T-helper 22 cell (primary cell): ENCODE results near the gene SBK3.
A peak's percentile ranks its signal among the peaks of the same experiment; 100 is the strongest.
"Not testable (repeated sequence)": the region's sequence is repeated elsewhere in the genome, so short reads cannot be mapped to it uniquely, and the experiment has no call there.

ENCODE experiments used
- DNase-seq: peaks from one replicate; pipeline ENCODE4 v3.0.0-alpha.2; 2020; ENCODE audit warnings: low read depth

Gene SBK3

DNA sequence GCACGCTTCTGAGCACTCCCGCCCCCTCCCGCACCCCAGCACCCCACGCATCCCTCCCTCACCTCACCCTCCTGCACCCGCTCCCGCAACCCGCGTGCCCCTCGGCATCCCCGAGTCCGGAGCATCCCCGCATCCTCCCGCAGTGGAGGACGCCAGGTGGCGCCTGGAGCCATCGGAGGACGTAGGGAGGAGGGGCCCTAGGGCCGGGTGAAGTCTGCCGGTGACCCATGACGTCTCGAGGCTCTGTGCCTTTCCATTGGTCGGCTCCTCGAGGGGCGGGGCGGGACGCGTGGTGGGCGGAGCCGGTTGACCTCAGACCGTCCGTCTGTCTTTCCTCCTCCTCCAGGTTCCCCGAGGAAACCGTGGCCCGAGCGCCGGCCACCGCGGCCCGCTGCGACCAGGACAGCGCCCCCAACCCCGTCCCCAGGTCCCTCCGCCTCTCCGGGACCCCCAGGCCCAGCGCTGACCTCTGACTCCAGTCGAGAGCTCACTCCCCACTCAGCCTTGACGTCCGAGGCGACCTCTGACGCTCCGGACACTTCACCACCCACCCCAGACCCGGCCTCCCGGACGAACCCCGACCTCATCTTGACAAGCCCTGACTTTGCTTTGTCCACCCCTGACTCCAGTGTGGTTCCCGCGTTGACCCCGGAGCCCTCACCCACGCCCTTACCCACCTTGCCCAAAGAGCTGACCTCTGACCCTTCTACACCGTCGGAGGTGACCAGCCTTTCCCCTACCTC, 28.3 kb downstream of the SBK3 start:
- peak; percentile 75 for DNase-seq

DNA sequence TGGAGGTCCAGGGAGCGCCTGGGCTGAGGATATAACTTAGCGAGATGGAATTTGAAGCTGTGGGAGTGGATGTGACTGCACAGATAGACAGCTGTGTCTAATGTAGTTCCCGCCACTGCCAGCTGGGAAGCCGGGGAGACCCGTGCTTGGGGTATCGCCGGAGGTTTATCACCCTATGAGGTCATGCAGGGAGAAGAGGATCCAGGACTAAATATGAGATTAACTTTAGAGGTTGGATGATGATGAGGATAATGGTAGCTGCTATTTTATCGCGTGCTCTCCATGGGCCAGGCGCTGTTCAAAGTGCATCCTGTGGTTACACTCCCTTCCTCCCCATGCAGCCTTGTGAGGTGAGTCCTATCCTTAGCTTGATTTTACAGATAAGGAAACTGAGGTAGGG, 37.2 kb downstream of the SBK3 start:
- no peak for DNase-seq

GRCh38 chr19:55504981-55505380, 40.4 kb downstream of the SBK3 start:
- no peak for DNase-seq

- no peak for DNase-seq
Measured at GRCh38 chr19:55504252-55504603, 41.1 kb downstream of the SBK3 start.

DNA sequence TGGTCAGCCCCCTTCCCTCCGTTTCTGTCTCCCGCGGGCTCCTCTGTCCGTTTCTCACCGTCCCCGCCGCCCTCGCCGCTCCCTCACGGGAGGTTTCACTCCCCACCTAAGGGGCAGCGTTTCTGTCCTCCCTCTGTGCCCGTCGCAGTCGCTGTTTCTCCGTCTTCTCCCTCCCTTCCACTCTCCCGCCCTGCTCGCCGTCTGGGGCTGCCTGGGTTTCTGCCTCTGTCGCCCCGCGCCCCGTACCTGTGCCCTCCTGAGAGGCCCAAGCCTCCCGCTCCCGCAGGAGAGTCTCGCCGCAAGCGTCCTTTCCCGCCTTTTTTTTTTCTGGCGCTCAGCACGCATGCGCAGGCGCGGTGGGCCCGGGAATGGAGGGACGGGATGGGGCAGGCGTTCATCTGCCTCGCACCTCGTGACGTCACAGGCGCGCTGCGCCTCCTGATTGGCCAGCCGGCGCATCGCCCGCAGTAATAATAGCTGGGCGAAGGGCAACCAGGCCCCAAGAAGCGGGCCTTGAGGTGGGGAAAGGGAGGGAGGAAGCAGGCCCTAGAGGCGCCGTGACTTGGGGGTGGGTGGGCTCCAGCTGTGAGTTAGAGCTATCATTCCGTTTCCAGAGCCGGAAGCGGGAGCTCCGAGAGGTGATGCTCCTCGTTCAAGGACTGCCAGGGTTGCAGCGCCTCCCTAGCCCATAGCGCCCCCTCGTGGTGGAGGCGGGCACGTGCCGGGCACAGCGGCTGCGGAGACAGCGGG, 41.7 kb downstream of the SBK3 start:
- DNase-seq: peak; percentile 80

DNA sequence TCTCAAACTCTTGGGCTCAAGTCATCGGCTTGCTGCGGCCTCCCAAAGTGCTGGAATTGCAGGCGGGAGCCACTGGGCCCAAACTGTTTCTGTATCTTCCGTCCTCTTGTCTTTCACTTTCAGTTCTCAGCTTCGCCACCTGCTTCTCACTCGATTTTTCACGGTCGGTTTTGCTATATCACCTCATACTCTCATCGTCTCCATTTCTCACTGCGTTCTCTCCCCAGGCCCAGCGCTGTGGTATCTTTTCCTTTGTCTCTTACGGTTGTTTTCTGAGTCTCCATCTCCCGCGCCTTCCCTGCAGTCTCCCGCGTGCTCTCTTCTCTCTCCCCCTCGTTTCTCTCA, 42.2 kb downstream of the SBK3 start:
- DNase-seq: no peak

DNA sequence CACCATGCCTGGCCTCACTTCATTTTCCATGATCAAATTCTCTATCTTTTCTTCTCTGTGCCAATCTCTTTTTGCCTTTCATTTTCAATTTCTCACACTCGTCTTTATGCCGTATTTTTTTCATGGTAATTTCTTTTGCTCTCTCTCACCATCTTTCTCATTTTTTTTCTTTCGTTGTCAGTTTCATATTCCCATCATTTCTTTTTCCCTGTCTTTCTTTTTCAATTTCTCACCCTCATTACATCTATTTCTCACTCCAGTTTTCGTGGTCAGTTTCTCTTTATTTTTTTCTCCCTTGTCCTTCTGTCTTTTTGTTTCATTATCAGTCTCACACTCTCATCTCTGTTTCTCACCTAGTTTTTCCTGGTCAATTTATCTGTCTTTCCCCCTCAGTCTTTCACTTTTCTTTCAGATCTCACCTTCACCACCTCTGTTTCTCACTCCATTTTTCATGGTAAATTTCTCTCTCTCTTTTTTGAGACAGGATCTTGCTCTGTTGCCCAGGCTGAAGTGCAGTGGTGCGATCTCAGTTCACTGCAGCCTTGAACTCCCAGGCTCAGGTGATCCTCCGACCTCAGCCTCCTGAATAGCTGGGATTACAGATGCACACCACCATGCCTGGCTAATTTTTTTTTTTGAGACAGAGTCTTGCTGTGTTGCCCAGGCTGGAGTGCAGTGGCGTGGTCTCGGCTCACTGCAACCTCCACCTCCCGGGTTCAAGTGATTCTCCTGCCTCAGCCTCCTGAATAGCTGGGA, 43.0 kb downstream of the SBK3 start:
- no peak for DNase-seq

DNA sequence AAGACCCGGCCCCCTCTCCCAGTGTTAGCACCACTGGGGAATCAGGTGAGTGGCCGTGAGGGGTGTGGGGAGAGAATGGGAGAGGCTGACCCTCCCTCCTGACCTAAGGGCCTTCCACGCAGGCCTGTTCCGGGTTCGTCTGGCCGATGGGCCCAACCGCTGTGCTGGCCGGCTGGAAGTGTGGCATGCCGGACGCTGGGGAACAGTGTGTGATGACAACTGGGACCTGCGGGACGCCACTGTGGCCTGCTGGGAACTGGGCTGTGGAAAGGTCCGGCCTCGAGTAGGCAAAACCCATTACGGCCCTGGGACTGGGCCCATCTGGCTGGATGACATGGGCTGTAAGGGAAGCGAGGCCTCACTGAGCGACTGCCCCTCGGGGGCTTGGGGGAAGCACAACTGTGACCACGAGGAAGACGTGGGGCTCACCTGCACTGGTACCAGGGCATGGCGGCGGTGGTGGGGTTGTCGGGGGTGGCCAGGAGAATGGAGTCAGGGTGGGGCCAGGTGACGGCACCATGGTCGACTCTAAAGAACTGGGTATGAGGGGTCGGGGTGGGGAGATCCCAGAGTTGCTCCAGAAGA, 44.9 kb downstream of the SBK3 start:
- no peak for DNase-seq

DNA sequence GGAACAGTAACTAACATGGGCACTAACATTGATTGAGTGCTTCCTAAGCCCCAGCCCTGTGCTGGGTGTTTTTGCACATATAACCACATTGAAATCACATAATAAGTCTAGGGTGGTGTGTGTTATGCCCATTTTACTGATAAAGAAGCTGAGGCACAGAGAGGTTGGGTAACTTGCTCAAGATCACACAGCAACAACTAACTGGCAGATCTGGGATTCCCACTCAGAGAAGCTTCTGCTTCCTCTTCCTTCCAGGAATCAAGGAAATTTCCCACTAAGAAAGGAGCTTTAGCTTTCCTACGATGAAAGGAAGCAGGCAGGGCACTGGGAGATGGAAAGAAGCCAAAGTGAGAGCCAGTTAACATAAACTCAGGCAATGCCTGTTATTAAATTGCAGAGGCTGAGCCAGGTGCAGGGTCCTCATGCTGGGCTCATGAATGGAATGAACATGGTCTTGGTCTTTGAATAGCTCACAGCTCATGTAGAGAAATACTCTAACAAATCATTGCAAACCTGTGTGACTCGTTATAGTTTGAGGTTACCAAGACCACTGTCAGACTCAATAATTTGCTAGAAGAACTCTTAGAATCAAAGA, 47.0 kb downstream of the SBK3 start:
- DNase-seq: no peak

DNA sequence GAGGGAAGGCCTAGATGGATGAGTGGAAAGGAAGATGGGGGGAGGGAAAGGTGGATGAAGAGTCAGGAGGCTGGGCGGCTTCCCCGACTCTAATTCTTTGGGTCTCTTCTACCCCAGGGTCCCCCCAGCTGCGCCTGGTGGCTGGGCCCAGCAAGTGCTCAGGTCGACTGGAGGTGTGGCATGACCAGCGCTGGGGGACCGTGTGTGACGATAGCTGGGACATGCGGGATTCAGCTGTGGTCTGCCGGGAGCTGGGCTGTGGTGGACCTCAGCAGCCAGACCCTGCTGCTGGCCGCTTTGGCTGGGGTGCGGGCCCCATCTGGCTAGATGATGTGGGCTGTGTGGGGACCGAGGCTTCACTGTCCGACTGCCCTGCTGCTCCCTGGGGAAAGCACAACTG, 47.6 kb downstream of the SBK3 start:
- DNase-seq: no peak

DNA sequence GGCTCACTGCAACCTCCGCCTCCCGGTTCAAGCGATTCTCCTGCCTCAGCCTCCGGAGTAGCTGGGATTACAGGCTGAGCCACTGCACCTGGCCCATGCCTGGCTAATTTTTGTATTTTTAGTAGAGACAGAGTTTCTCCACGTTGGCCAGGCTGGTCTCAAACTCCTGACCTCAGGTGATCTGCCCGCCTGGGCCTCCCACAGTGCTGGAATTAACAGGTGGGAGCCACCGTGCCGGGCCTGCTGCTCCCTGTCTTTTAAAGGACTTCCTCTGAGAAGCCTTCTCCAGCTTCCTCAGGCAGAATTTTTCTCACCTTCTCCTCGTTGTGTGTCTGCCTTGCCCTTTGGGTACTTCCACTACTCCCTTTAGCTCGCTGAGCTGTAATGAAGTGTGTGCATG, 48.5 kb downstream of the SBK3 start:
- DNase-seq: not testable (repeated sequence)

- no peak for DNase-seq
Measured at GRCh38 chr19:55495646-55496349, 49.5 kb downstream of the SBK3 start.

DNA sequence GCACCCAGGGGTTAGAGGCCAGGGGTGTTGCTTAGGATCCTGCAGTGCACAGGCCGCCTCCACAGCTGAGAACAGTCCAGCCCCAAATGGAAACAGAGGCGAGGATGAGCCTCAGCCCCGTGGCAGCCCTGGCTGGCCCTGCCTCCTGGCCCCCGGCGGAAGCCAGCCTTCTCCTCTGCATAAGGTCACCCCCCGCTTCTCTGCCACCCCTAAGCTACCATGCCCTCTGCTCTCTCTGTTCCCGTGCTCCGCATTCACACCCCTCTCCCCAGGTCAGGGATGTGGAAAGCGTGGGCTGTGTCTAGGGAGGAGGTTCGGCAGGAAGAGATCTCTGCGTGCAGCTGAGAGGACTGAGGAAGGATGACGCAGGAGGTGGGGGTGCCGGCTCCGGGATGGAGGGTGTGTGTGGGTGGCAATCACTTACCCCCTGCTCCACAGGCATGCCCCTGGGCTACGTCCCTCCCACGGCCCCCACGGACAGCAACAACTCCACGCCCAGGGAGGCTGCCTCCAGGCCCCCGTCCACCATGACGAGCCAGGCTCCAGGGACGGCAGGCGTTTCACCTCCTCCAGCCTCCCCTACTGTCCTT, 51.1 kb downstream of the SBK3 start:
- no peak for DNase-seq

DNA sequence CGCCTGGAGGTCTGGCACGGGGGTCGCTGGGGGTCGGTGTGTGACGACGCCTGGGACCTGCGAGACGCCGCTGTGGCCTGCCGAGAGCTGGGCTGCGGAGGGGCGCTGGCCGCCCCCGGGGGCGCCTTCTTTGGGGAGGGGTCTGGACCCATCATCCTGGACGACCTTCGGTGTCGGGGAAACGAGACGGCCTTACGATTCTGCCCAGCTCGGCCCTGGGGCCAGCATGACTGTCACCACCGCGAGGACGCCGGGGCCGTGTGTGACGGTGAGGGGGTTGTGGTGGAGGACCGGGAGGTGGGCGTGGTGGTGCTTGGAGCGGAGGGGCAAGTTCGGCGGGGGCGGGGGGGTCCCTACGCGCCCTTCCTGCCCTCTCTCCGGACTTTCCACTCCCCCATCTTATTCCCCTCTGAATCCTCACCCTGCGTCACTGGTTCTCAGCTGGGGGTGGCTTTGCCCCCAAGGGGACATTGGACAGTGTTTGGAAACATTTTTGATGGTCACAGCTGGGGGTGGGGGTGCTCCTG, 51.6 kb downstream of the SBK3 start:
- DNase-seq: no peak

DNA sequence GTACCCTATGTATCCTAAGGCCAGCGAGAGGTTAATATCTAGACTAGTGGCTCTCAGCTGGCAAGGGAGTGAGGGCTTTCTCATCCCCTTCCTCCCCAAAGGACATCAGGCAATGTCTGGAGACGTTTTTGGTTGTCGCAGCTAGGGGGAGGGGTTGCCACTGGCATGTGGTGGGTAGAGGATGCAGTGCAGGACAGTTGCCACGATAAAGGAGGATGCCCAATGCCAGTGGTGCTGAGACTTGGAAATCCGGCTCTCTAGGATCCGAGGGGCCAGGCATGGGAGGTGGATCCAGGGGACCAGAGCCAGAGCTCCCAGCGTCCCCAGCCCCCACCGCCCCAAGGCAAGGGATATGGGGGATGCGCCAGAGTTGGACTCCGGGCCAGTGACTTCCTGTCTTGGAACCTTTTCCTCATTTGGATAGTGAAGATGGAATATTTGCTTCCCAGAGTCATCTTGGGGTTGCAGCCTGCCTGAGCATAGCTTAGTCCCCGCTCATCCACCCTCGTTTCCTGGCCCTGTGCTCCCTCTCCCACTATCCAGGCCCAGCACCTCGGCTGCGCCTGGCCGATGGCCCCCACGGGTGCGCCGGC, 52.2 kb downstream of the SBK3 start:
- no peak for DNase-seq

GRCh38 chr19:55492362-55492944, 52.9 kb downstream of the SBK3 start:
- no peak for DNase-seq

DNA sequence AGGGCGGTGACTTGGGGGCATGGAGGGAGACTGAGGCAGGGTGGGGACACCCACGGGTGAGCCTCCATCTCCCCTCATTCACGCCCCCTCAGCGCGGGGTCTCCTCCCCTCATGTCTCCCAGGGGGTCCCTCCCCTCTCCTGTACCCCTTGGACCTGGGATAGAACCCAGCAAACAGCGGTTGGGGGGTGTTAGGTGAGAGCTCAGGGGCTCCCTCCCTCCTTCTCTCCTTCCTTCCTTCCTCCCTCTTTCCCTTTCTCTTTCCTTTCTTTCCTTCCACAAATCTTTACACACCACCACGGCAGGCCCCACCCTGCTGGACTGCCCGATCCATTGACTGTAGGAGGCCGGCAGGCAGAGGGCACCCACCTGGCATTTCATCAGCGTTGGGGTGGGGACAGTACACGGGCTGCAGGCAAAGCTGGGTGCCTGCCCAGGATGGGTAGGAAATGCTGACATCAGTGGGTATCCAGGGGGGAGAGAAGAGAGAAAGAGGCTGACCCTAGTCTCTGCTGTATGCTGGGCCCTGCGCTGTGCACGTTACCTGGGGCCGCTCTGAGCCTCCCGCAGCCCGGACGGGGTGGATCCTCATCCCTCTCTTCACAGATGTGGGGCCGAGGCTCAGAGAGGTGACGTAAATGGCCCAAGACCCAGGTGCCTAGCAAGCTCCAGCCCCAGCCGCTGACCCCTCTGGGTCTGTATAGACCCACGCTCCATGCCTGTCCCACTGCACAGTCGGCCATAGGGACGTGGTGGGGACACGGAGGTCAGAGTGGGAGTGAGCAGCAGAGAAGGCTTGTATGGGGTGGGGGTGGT, 53.6 kb downstream of the SBK3 start:
- no peak for DNase-seq
